ENCODE measurements around the gene HELZ.
"Not testable (repeated sequence)": the region's sequence is repeated elsewhere in the genome, so short reads cannot be mapped to it uniquely, and the experiment has no call there.

HELZ gene

DNA sequence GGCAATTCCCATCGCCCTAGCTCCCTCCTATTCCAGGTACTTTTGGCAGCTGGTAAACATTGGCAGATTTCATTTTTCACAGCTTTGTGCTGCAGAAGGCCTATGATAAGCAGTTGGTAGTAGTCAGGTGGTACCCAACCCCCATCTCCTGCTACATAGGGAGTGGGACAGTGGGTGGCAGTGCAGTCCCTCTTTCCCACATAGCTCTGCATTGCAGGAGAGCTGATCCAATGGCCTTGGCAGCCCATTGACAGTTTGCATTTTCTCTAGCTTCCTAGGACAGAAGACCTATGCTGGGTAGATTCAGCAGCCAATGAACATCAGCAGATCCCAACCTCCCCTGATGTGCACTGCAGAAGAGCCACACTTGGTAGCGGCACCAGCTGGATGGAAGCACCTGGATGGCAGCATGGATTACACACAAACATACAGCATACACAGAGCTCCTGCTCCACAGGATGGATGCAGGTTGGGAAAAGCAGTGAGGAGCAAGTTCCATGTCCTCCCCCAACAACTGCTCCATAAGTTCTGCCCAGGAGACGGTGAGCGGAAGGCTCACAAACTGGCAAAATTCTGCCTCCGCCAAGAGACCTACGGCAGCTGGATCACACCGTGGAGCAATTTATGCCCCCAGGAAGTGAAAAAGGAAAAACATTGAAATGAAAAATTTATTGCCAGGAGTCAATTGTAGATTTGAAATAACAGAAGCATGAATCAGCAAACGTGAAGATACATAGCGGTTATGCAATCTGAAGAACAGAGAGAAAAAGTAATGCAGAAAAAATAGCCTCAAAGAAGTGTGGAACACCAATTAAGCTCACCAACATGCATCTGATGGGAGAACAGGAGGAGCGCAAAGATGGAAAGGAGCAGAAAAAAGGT lies 105.0 kb downstream of the HELZ start:
- DNase-seq = no peak

- no peak for DNase-seq
Measured at GRCh38 chr17:67139289-67139688, 105.7 kb downstream of the HELZ start.

DNA sequence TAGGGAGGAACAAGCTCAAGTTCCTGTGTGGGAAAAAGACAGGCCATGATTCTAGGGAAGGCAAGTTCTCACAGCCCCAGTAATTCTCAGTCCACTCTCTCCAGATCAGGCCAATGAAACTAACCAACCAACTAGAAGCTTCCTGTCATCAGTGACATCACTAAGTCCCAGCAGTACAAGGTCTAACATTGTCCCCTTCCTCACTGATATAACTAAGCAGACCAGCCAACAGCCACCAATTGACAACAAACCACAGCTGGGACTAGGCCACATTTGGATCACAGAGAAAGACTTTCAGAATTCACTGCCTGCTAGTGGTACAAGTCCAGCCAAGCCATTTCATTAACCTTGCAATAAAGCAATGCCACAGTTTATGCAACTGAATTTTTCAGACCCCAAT lies 106.6 kb downstream of the HELZ start:
- DNase-seq = no peak

DNA sequence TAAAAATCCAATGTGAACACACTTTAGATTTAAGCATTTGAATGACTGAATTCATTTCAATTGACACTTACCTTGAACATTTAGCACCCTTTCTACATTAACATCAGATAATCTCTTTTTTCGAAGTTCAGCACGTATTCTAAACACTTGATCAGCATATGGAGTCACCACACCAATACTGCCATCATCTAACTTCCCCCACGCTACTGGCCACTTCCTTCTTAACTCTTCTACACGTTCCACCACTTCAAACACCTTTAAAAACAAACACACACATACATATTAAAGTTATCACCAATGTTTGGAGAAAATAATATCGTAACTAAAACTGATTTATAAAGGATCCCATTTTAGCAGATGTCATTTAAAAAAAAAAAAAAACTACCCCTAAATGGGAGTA lies 107.1 kb downstream of the HELZ start:
- no peak for DNase-seq

DNA sequence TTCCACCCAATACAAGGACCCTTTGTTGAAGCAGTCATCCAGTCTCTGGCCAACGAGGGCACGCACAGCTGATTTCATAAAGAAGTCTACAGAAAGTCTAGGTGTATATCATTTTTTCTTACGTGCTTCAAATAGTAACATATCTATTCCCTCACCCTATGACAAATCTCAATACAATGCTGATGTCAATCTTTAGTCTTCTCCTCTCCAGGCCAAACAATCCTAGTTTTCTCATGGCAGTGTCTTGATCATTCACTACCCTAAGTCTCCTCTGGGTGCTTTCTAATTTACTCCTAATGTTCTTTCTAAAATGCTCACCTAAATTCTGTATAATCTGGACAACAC lies 108.0 kb downstream of the HELZ start:
- DNase-seq = no peak

DNA sequence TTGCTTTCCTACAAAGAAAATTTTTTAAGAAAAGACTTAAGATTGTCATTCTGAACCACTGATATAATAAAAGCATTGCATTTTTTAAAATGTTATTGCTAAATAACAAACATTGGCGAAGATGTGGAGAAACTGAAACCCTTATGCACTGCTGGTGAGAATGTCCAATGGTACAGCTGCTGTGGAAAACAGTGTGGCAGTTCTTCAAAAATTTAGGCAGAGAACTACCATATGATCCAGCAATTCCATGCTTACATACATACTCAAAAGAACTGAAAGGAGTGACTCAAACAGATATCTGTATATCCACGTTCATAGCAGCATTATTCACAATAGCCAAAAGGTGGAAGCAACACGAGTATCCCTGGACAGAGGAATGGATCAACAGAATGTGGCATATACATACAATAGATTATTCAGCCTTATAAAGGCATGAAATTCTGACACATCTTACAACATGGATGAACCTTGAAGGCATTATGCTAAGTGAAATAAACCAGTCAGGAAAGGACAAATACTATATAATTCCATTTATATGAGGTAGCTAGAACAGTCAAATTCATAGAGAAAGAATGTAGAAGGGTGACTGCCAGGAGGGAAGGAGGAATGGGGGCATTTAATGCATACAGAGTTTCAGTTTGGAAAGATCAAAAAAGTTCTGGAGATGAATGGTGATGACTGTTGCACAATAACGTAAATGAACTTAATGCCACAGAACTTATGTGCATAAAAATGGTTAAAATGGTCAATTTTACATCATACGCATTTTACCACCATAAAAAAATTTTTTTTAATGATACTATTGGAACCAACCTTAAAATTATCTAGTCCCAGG lies 108.6 kb downstream of the HELZ start:
- DNase-seq = no peak

- DNase-seq = no peak
Measured at GRCh38 chr17:67133161-67133560, 111.8 kb downstream of the HELZ start.

DNA sequence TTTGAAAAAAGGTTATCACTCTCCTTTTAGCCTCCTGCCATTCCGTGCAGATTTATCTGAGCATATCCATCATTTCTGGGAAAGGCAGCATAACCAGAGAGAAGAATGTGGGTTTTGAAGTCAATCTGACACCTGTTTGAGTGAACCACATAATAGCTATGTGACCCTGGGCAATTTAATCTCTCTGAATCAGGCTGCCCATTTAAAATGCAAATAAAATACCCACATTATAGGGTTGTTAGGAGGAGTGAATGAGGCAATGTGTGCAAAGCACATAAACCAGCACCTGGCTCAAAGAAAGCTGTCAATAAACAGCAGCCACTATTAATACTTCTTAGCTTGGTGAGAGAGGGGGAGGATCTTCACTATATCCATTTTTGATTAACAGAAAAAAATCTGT lies 112.6 kb downstream of the HELZ start:
- no peak for DNase-seq

- DNase-seq = no peak
Measured at GRCh38 chr17:67130768-67131167, 114.2 kb downstream of the HELZ start.

- no peak for DNase-seq
Measured at GRCh38 chr17:67129283-67129682, 115.7 kb downstream of the HELZ start.

GRCh38 chr17:67128700-67129099 lies 116.3 kb downstream of the HELZ start:
- DNase-seq = no peak

DNA sequence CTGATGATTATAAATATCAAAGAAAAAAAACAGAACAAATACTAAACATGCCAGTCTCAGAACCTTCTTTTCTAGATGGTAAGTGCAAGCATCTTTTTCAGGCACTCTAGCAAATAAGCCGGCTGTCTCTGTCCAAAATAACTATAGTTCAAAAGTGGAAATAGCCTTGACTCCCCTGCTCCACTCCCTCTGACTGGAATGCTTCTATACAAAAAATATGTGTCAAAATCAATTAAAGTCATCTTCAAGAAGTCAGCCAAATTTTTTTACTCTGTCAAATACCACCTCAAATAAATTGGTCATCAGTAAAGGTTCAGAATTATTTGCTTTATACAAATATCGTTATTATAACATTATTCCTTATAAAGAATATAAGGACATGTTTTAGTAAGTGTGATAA lies 117.1 kb downstream of the HELZ start:
- no peak for DNase-seq

DNA sequence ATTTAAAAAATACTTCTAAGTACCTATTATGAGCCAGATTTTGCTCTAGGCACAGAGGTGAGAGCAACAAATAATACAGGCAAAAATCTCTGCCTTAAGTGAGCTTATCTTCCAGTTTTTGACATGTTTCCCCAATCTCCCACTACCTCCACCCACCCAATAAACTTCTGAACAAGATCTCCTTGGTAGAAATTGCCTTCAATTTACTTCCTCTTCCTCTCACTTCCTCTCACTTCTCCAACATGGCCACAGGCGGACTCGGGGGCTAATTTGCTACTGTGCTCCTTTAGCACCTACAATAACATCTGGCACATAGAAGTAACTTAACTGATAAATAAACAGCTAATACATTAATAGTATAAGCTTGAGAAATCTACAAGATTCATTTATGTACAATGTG lies 118.0 kb downstream of the HELZ start:
- no peak for DNase-seq

DNA sequence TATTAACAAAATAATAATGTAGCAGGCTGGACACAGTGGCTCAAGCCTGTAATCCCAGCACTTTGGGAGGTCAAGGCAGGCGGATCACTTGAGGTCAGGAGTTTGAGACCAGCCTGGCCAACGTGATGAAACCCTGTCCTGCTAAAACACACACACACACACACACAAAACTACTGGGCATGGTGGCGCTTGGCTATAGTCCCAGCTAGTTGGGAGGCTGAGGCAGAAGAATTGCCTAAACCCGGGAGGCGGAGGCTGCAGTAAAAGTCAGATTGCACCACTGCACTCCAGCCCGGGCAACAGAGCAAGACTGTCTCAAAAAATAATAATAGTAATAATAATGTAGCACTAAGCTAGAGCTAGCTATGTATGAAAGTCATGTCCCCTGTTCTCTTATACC lies 118.5 kb downstream of the HELZ start:
- DNase-seq = not testable (repeated sequence)

DNA sequence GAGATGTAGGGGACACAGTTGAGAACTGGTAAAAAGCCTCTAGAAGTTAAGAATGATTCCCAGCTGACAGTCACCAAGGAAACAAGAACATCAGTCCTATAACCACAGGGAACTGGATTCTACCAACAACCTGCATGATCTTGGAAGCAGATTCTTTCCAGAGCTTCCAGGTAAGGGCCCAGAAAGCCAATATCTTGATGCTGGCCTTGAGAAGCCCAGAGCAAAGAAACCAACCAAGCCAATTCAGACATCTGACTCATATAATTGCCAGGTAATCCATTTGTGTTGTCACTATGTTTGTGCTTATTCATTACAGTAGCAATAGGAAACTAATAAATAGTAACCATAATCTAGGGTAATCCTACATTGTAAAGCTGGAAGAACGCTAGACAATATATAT lies 119.1 kb downstream of the HELZ start:
- DNase-seq = no peak

GRCh38 chr17:67125417-67125816 lies 119.6 kb downstream of the HELZ start:
- DNase-seq = no peak

GRCh38 chr17:67124450-67125148 lies 120.4 kb downstream of the HELZ start:
- DNase-seq = no peak

GRCh38 chr17:67123699-67124098 lies 121.3 kb downstream of the HELZ start:
- no peak for DNase-seq

DNA sequence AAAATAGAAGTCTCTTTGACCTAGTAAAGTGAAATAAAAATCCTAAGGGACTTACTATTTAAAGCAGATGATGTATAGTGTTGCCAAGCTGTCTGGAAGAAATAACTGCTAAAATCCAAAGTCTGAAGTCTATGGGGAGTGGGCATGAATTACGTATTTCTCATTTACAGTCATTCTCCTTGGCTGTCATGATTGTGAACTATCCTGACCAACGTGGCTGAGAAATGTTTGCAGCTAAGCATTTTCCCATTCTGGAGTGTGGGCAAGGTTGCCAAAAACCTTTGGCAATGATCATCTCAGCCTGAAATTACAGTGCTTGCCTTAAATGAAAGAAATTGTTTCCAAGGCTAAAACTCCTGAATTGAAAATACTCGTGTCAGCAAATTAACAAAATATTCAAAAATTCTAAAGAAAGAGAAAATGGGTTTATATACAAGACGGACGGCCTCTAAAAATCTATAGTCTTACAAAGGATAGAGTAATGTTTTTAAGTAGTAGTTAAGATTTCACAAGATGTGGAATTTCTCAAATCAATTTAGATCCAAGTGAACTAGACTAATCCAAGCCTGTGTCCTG lies 123.6 kb downstream of the HELZ start:
- DNase-seq = no peak

DNA sequence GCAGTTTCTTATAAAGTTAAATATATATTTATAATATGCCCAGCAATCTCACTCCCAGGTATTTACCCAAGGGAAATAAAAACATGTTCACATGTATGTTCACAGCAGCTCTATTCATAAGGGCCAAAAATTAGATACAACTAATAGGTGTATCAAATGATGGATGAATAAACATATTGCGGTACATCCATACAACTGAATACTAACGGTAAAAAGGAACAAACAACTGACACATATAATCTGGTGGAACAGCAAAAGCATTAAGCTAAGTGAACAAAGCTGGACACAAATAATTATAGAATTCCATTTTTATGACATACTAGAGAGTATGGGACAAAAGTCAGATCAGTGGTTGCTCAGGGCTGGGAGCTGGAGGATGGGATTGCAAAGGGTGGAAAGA lies 125.9 kb downstream of the HELZ start:
- no peak for DNase-seq

DNA sequence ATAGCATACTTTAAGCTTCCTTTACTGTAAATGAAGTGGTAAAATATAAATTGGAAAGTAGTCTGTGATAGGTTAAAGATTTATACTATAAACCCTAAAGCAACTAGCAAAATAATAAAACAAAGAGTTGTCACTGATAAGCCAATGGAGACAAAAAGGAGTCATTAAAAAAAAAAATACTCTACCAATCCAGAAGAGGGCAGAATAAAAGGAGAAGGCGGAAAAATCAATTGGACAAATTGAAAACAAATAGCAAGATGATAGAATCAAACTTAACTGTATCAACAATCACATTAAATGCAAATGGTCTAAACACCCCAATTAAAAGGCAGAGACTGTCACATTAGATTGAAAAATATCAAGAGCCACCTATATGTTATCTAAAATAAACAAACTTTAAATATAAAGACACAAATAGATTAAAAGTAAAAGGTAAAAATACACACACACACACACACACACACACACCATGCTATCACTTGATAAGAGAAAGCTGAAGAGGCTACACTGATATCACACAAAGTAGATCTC lies 128.9 kb downstream of the HELZ start:
- no peak for DNase-seq

DNA sequence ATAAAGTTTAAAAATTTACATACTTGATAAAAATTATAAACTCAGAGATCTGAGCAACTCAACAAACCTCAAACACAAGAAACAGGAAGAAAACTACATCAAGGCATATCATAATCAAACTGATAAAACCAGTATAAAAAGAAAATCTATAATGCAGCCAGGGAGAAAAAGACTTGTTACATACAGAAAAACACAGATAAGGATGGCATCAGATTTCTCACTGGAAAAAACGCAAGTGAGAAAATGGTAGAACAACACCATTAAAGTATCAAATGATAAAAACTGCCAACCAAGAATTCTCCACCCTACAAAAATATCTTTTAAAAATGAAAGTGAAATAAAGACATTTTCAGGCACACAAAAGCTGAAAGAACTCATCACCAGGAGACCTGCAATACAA lies 129.6 kb downstream of the HELZ start:
- DNase-seq = no peak

- no peak for DNase-seq
Measured at GRCh38 chr17:67113486-67113885, 131.5 kb downstream of the HELZ start.

All from SIG-M5 (cell line).